COLO829 (cell line): Measurements from ENCODE around the gene CAPN1.

Experiments used
- DNase-seq: peaks from one replicate; pipeline ENCODE4 v3.0.0; 2012; ENCODE audit warnings: low spot score

CAPN1 gene

DNA sequence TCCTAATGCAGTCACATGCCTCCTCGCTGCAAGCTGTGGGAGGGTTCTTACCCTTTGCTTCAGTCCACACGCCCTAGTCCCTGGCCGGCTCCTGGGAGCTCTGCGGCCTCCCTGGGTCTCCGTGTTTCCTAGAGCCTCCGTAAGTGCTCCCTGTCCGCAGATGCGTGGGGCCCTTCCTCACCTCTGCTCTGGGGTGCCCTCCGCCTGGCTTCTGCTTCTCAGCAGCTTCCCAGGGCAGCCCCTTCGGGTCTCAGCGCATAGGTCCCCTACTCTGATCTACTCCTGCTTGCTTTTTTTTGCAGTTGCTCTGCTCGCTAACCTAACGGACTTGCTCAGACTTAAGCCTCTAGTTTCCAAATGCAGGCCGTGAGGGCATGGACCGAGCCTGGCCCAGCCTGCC is 22.4 kb downstream of the CAPN1 start:
- DNase-seq: no peak

DNA sequence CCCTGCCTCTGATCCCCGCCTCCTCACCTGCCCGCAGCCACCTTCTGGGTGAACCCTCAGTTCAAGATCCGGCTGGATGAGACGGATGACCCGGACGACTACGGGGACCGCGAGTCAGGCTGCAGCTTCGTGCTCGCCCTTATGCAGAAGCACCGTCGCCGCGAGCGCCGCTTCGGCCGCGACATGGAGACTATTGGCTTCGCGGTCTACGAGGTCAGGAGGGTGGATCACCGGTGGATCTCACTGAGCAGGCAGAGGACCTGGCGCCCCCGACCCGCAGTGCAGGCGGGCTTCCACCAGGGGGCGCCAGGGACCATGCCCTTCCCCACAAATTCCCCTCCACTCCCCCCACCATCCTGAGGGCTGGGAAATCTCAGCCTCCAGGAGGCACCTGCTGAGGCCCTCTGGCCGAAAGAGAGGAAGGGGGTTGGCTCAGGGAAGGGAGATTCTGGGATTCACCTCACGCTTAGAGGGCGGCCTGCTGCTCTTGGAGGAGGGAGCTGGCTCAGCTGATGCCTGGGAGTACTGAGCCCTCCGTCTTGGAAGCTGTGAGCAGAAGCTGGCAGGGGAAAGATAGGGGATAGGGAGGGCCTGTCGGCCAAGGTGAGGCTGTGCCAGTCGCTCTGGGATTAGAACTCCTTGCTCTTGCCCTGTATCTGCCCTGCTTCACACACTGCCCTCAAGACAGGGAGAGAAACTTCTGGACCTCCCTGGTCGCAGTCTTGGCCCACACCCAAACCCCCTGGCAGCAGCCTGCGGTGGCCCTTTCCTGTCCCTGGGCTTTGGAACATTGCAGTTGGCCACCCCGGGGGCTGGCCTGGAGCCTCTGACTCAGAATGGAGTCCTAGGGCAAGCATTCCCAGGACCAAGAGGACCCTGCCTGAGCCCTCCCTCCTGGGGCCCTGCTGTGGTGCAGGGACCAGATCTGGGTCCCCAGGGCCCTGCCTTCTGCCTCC is 23.2 kb downstream of the CAPN1 start:
- DNase-seq: peak; percentile 43

DNA sequence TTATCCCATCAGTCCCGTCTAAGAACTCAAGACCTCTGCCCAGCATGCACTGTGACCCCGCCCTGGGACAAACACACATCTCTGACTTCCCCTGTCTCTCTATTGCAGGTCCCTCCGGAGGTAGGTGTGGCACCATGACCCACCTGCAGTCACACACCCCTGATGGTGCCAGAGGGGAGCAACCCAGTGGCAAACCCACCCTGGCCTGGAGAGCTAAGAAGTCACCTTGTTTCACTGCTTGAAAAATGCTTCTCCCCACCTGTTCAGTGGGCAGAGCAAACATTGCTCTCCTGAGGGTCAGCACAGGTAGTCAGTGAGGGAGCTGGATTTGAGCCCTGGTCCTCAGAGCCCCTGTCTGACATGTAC is 23.9 kb downstream of the CAPN1 start:
- DNase-seq: no peak

DNA sequence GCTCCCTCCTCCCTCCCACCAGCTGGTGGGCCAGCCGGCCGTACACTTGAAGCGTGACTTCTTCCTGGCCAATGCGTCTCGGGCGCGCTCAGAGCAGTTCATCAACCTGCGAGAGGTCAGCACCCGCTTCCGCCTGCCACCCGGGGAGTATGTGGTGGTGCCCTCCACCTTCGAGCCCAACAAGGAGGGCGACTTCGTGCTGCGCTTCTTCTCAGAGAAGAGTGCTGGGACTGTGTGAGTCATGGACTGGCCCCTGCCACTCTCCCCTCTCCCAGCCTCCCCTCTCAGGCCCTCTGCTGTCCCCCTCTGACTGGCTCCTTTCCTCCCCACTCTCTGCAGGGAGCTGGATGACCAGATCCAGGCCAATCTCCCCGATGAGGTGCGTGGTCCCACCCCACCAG is 24.7 kb downstream of the CAPN1 start:
- no peak for DNase-seq

DNA sequence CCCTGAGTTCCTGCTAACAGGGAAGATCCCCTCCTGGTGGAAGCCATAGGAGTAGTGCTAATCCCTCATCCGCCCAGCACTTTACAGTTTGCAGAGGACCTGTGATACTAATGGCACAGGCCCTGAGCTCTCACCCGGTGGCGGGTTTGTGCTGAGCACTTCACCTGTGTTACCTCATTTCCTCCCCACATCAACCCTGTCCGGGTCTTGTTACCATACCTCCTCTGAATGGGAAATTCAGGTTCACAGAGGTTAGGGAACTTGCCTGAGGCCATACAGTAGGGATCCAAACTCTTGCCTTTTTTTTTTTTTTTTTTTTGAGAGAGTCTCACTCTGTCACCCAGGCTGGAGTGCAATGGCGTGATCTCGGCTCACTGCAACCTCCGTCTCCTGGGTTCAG is 25.2 kb downstream of the CAPN1 start:
- DNase-seq: no peak

DNA sequence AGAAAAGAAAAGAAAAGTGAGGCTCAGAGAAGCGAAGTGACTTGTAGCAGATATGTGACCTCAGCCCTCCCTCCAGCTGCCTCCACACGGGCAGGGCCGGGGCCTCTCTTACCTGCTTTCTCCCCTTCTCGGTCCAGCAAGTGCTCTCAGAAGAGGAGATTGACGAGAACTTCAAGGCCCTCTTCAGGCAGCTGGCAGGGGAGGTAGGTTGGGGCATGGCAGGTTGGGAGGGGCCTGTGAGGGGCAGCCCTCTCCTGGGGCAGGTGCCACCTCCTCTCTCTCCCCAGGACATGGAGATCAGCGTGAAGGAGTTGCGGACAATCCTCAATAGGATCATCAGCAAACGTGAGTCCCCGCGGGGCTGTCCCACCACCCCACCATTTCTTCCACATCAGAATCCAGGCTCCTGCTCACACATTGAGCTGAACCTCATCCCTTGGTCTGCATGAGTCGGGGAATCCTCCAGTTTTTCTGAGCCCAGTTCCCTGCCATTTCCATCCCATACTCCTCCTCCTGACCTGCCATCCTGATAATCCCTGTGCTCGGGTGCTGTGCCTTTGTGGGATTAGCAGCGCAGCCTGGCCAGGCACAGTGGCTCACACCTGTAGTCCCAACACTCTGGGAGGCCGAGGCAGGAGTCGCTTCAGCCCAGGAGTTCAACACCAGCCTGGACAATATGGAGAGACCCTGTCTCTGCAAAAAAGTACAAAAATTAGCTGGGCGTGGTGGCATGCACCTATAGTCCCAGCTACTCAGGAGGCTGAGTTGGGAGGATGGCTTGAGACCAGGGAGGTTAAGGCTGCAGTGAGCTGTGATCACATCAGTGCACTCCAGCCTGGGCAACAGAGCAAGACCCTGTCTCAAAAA is 26.4 kb downstream of the CAPN1 start:
- no peak for DNase-seq

DNA sequence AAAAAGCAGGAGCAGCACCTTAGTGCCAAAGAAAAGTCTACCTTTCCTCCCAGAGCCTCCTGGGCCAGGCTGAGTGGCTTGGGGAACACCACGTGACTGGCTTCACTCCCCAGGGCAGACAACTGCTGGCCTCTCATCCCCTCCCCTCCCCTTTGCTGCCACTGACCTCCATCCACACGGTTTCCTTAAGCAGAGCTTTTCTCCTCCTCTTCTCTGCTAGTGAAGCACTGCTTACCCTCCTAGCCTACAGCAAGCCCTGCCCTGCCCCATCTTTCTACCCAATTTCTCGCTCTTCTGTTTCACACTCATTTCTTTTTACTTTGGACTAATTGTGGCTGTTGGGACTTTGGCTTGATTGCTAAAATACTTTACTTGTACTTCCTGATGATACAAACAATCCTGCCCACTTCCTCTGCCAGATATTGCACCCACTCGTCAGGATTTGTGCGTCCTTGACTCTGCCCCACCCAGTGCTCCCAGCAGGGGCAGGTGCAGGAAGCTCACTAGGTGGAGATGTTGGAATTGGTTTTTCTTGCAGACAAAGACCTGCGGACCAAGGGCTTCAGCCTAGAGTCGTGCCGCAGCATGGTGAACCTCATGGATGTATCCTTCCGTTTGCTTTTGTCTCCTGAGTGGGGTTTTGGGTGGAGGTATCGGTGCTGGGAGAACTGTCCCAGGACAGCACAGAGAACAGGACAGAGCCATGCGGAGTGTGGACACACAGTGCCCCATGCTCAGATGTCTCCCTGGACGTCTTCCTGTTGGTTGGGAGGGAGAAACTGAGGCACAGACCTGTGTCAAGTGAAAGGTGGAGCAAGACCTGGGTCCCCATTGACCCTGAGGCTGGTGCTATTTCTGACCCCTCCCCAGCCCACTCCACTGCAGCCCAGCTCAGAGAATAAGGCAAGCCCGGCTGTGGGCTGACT is 27.3 kb downstream of the CAPN1 start:
- no peak for DNase-seq

DNA sequence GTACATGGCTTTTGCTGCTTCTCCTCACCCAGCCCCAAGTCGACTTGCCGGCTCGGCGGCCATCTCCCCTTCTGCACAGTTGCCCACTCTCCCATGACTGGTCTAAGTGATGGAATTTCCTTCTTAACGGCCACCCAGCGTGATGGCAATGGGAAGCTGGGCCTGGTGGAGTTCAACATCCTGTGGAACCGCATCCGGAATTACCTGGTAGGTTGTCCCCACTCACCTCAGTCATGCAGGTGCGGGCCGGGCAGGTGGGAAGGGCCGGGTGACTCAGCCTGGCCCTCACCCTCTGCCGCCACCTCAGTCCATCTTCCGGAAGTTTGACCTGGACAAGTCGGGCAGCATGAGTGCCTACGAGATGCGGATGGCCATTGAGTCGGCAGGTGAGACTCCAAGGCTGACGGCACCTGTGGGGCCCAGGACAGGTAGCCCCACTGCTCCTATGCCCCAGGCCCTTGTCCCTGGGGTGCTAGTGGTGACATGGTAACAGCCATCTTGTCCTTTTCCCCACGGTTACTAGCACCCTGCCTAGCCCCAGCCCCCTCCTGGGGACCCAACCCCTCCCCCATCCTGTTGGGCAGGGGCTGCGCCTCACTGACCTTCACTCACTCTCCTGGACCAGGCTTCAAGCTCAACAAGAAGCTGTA is 28.1 kb downstream of the CAPN1 start:
- no peak for DNase-seq

DNA sequence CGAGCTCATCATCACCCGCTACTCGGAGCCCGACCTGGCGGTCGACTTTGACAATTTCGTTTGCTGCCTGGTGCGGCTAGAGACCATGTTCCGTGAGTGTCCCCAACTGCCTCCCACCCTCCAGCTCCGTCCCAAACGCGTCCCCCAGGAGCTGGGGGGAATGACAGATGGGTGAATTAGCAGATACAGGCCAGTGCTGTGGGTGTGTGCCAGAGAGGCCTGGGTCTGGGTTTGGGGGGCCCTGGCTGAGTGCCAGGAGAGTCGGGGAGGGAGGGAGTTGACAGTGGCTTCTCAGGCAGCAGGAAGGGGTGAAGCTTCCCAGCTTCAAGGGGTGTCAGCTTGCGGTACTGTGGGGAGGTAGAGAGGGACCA is 28.6 kb downstream of the CAPN1 start:
- DNase-seq: no peak

DNA sequence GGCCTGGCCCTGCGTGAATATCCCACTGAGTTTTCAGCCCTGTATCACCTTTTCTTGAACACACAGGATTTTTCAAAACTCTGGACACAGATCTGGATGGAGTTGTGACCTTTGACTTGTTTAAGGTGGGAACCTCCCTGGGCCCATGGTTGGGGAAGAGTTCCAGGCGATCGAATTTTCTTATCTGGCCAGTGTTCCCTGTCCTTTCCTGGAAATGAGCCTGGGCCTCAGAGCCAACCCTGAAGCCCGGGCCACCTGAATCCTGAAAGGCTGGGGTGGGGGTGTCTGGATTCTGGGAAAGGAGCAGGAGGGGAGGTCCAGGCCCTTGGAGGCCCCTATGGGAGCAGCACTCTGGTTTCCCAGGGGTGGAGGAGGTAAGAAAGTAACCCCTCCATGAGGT is 29.0 kb downstream of the CAPN1 start:
- DNase-seq: no peak

DNA sequence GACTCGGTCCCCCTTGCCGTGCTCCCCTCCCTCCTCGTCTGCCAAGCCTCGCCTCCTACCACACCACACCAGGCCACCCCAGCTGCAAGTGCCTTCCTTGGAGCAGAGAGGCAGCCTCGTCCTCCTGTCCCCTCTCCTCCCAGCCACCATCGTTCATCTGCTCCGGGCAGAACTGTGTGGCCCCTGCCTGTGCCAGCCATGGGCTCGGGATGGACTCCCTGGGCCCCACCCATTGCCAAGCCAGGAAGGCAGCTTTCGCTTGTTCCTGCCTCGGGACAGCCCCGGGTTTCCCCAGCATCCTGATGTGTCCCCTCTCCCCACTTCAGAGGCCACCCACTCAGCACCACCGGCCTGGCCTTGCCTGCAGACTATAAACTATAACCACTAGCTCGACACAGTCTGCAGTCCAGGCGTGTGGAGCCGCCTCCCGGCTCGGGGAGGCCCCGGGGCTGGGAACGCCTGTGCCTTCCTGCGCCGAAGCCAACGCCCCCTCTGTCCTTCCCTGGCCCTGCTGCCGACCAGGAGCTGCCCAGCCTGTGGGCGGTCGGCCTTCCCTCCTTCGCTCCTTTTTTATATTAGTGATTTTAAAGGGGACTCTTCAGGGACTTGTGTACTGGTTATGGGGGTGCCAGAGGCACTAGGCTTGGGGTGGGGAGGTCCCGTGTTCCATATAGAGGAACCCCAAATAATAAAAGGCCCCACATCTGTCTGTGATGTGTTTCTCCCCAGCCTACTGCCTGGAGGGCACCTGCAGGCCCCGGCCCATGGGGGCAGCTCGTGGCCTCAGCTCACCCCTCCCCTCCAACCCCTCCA is 29.8 kb downstream of the CAPN1 start:
- no peak for DNase-seq

DNA sequence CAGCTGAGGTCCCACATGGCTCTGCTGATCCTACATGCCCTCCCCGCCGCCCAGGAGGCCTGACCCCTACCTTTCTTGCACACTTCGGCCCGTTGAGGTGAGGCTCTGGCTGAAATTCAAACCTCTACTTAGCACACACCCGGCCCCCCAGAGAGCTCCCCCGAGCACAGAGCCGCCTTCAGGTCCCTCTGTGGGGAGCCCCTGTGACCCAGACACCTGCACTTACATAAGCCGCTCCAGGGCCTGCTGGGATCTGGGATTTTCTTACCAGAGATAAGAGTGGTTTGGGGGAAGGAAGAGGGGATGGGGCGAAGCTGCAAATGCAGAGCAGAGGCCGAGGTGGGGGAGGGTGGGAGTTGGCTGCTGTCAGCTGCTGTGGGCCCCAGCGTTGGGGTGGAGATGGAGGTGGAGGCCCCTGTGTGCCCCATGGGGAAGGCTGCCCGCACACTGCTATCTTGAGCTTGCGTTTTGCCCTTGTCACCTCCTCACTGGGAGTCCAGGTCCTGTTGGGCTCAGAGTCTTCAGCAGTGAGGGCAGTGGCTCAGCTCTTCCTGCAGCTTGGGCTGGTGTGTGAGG is 30.6 kb downstream of the CAPN1 start:
- no peak for DNase-seq

DNA sequence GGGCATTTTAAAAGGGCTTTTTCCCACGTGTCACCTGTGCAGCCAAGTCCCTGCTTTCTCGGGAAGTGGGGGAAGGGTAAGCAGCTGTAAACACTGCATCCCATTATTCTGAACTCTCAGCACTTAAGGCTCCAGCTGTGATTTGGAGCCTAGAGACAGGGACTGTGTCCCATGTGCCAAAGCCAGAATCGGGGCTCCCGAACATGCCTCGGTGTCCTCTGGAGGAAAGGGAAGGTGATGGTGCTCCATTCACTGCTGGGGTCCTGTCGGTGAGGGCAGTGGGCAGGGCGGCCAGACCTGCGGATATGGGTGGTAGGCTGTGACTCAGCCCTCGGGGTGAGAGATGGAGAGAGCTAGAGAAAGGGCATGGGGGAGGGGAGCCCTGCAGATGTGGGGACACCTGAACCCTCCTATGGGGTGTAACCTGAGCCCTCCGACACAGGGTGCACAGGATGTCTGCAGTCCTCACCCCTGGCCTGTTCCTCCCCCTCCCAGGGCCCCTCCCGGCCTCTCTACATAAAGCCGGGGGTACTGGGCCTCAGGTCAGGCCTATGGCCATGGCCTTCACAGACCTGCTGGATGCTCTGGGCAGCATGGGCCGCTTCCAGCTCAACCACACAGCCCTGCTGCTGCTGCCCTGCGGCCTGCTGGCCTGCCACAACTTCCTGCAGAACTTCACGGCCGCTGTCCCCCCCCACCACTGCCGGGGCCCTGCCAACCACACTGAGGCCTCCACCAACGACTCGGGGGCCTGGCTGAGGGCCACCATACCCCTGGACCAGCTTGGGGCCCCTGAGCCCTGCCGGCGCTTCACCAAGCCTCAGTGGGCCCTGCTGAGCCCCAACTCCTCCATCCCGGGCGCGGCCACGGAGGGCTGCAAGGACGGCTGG is 31.8 kb downstream of the CAPN1 start:
- no peak for DNase-seq

DNA sequence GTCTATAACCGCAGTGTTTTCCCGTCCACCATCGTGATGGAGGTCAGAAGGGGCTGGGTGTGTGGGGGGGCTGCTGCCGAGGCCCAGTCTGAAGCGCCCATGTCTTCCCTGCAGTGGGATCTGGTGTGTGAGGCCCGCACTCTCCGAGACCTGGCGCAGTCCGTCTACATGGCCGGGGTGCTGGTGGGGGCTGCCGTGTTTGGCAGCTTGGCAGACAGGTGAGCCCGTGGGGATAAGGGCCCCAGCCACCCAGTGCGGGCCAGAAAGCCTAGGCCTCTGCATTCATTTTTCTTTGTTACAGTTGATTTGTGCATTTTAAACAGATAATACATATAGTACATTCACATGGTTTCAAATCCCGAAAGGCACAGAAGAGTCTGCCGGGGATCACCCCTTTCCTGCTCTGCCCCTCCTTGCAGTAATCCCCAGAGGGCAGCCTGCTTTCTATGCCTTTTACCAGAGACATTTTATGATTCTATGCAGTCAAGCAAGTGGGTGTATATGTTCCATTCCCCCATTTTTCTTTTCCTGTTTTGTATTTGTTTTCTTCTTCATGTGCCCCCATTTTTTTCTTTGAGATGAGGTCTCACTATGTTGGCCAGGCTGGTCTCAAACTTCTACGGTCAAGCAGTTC is 32.6 kb downstream of the CAPN1 start:
- no peak for DNase-seq

DNA sequence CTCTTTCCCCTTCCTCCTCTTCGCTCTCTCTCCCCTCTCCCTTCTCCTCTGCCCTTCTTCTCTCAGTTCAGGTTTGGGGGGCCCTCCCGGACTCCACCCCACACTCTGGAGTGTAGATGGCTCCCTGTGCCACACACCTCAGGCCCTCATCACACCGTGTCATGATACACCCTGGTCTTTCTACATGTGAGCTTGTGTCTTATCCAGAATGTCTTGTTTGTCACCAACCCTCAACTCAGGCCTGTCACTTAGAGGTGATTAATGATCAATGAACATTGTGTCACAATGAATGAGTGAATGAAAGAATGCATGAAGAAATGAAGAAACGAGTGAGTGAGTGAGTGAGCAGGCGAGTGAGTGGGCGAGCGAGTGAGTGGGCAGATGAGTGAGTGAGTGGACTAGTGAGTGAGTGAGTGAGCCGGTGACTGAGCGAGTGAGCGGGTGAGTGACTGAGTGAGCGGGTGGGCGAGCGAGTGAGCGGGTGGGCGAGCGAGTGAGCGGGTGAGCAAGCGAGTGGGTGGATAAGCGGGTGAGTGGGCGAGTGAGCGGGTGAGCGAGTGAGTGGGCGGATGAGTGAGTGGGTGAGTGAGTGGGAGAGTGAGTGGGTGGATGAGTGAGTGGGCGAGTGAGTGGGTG is 33.8 kb downstream of the CAPN1 start:
- DNase-seq: no peak

DNA sequence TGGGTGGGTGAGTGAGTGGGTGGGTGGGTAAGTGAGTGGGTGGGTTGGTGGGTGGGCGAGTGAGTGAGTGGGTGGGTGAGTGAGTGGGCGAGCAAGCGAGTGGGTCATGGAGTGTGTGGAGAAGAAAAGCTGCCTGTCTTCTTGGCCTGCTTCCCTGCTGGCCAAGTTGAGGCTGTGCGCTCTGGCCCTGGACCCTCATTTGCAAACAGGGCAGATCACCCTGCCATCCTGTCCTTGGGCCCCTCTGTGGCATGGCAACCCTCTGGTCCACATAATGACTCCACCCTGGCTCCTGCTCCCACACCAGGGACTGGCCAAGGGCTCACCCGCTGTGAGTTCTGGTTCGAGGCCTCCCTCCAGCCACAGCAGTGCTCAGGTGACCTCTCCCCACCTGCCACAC is 35.1 kb downstream of the CAPN1 start:
- DNase-seq: no peak

DNA sequence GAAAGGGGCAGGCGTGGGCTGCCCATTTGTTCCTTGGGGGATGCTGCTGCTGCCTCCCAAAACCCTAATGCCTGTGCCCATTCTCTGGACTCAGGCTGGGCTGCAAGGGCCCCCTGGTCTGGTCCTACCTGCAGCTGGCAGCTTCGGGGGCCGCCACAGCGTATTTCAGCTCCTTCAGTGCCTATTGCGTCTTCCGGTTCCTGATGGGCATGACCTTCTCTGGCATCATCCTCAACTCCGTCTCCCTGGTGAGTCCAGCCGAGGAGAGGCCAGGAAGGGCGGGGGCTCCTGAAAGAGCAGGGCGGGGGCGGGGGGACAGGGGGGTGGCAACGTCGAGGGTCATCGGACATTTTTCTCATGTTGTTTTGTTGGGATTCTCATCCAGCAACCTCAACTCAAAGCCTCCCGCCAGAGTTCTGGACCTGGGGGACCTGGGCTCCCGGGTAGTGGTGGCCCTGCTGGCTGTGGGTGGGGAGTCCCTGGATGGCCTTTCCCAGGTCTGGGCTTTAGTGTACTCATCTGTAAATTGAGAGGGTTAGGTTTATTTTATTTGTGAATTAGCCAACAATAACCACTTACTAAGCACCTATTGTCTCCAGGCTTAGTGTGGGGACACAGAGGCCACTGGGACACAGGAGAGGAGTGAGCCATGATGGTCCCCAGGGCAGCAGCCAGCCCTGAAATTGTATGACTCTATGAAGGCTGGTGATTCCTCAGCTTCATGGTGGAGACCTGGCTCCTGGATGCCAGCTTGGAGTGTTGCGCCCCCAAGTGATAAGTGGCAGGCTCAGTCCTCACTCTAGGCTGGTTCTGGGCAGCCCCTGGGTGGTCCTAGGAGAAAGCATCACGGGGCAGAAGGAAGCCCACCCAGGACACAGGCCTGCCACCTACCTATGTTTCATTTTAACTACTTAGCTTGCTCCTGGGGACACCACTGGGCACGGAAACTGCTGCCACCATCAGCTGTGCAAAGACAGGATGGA is 36.0 kb downstream of the CAPN1 start:
- DNase-seq: no peak
